Endodermal cell (in vitro differentiated cells): ENCODE results near the gene RPS6KC1. TPM values are rescaled to one million over a fixed set of nuclear protein-coding genes. Genes with fewer than 3 reads are reported as not detected.

Source experiments
- DNase-seq: peaks from one replicate; pipeline ENCODE4 v3.0.0-alpha.2; 2017
- H3K27ac ChIP-seq: 2 replicates; pipeline ENCODE4 v1.5.1; 2013; ENCODE audit warnings: mild to moderate bottlenecking, low read depth, low read length, moderate library complexity
- H3K27me3 ChIP-seq: 2 replicates; pipeline ENCODE4 v1.6.1; 2013; ENCODE audit warnings: mild to moderate bottlenecking, low read length, moderate library complexity; ENCODE audit not compliant: insufficient read depth, control insufficient read depth, poor library complexity, severe bottlenecking
- H3K36me3 ChIP-seq: 2 replicates; pipeline ENCODE4 v1.7.0; 2013; ENCODE audit warnings: mild to moderate bottlenecking, low read length, moderate library complexity; ENCODE audit not compliant: control insufficient read depth, insufficient read depth
- H3K4me1 ChIP-seq: one replicate; pipeline ENCODE4 v1.7.0; 2013; ENCODE audit warnings: low read length; ENCODE audit not compliant: control insufficient read depth, insufficient read depth
- H3K4me3 ChIP-seq: 2 replicates; pipeline ENCODE4 v1.5.1; 2013; ENCODE audit warnings: mild to moderate bottlenecking, low read length, moderate library complexity
- H3K9ac ChIP-seq: 2 replicates; pipeline ENCODE4 v1.6.1; 2013; ENCODE audit warnings: mild to moderate bottlenecking, low read length, moderate library complexity; ENCODE audit not compliant: poor library complexity, severe bottlenecking; ENCODE audit errors: extremely low read depth
- H3K9me3 ChIP-seq: 2 replicates; pipeline ENCODE4 v1.6.1; 2013; ENCODE audit warnings: mild to moderate bottlenecking, low read length, moderate library complexity; ENCODE audit not compliant: control insufficient read depth
- H3K27ac Mint-ChIP-seq: 2 replicates; pipeline ENCODE4 v1.8.0; 2020; ENCODE audit warnings: mixed read lengths
- H3K27me3 Mint-ChIP-seq: 2 replicates; pipeline ENCODE4 v1.8.0; 2021; ENCODE audit warnings: mild to moderate bottlenecking, mixed read lengths; ENCODE audit not compliant: insufficient read depth
- H3K36me3 Mint-ChIP-seq: 2 replicates; pipeline ENCODE4 v1.8.0; 2020; ENCODE audit warnings: low read depth, mixed read lengths
- H3K4me1 Mint-ChIP-seq: 2 replicates; pipeline ENCODE4 v1.8.0; 2020; ENCODE audit warnings: mixed read lengths
- H3K4me3 Mint-ChIP-seq: 2 replicates; pipeline ENCODE4 v1.8.0; 2020; ENCODE audit warnings: mild to moderate bottlenecking, moderate library complexity, mixed read lengths
- H3K9me3 Mint-ChIP-seq: 2 replicates; pipeline ENCODE4 v1.8.0; 2020; ENCODE audit warnings: mild to moderate bottlenecking, mixed read lengths
- WGBS, 2 experiments: methylation state at CpG; one replicate each; pipeline versions ENCODE4 v1.1.5 to v1.1.7; 2013; ENCODE audit warnings: missing lambda C conversion rate in 2 of 2, mixed read lengths in 1 of 2; ENCODE audit not compliant: insufficient coverage in 1 of 2, insufficient read length in 1 of 2; 5-methylcytosine and 5-hydroxymethylcytosine counted together
- total RNA-seq, 2 donors: library from RNA; stranded (reverse); fragmentation: NEBNext Ultra II Directional in 1 of 2; extraction: Animal tissue kit (Norgen Biotek cat#: 25700) in 1 of 2; gene quantifications; 2 replicates in 1 of 2; 3 replicates in 1 of 2; pipeline ENCODE4 v1.2.1, GENCODE V29; 2021
- TF ChIP-seq, protein P1 (sequence below): fragments of 200-600 bp; sonication (generic); conservative IDR thresholded peaks from 2 replicates; pipeline ENCODE4 v1.5.0; 2021; ENCODE audit warnings: antibody characterized with exemption, mild to moderate bottlenecking

RPS6KC1 gene
- total RNA-seq, 2 donors from 2014 or later, result 31.4 to 36.3 TPM

DNA sequence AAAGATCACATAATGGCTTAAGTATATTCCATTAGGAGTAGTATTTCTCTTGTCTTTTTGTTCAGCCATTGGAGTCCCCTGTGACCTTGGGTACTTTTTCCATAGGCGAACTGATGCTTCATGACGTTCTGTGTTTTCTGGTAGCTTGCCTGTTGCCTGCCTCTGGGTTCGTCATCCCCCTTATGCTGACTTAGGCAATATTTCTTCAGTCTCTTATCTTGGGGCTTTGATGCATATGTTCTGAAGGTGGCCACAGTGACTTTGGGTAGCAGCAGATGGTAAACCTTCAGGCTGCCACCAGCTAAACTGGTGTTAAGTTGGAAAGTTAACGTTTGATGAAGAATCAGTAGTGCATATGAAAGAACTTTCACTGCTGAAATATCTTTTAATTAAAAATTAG, 170.2 kb downstream of the RPS6KC1 start:
- Histone ChIP-seq H3K4me3 (no peak overlapping the region), H3K9ac (no peak overlapping the region), H3K36me3 (peaks cover 7% of the 10 kb centered on the region), H3K4me1 (no peaks in the 10 kb centered on the region), H3K9me3 (no peaks in the 10 kb centered on the region), H3K27ac (no peak overlapping the region), H3K27me3 (no peaks in the 10 kb centered on the region)
- DNase-seq, result no peak
- 90 to 100% methylated on average over 3 to 4 of the region's 4 CpGs for WGBS, 2 experiments
- H3K27ac Mint-ChIP-seq, result no peak overlapping the region
- no peaks in the 10 kb centered on the region for H3K4me1 Mint-ChIP-seq
- peaks cover 9% of the 10 kb centered on the region for H3K36me3 Mint-ChIP-seq
- peaks cover 14% of the 10 kb centered on the region for H3K9me3 Mint-ChIP-seq
- H3K27me3 Mint-ChIP-seq, result no peaks in the 10 kb centered on the region
- TF ChIP-seq, protein P1, sequence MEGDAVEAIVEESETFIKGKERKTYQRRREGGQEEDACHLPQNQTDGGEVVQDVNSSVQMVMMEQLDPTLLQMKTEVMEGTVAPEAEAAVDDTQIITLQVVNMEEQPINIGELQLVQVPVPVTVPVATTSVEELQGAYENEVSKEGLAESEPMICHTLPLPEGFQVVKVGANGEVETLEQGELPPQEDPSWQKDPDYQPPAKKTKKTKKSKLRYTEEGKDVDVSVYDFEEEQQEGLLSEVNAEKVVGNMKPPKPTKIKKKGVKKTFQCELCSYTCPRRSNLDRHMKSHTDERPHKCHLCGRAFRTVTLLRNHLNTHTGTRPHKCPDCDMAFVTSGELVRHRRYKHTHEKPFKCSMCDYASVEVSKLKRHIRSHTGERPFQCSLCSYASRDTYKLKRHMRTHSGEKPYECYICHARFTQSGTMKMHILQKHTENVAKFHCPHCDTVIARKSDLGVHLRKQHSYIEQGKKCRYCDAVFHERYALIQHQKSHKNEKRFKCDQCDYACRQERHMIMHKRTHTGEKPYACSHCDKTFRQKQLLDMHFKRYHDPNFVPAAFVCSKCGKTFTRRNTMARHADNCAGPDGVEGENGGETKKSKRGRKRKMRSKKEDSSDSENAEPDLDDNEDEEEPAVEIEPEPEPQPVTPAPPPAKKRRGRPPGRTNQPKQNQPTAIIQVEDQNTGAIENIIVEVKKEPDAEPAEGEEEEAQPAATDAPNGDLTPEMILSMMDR, result no peak
- no peak overlapping the region for H3K4me3 Mint-ChIP-seq

GRCh38 chr1:213227458-213227857, 176.4 kb downstream of the RPS6KC1 start:
- Mint-ChIP-seq H3K27ac (no peak overlapping the region), H3K4me3 (no peak overlapping the region)

GRCh38 chr1:213231795-213232231, 180.8 kb downstream of the RPS6KC1 start:
- Mint-ChIP-seq H3K9me3 (no peaks in the 10 kb centered on the region), H3K27ac (no peak overlapping the region), H3K4me1 (peaks cover 26% of the 10 kb centered on the region), H3K36me3 (peaks cover 10% of the 10 kb centered on the region), H3K4me3 (no peak overlapping the region), H3K27me3 (no peaks in the 10 kb centered on the region)
- Histone ChIP-seq H3K9me3 (no peaks in the 10 kb centered on the region), H3K27ac (no peak overlapping the region), H3K4me1 (peaks cover 11% of the 10 kb centered on the region), H3K9ac (no peak overlapping the region), H3K36me3 (peaks cover 26% of the 10 kb centered on the region), H3K27me3 (no peaks in the 10 kb centered on the region), H3K4me3 (no peak overlapping the region)
- 13 to 23% methylated on average over 4 of the region's 4 CpGs for WGBS, 2 experiments
- TF ChIP-seq, protein P1, result no peak
- peak; percentile 82 for DNase-seq

More at GRCh38 chr1:213227458-213227857, 176.4 kb downstream of the RPS6KC1 start:
- peaks cover 8% of the 10 kb centered on the region for H3K36me3 Mint-ChIP-seq
- no peaks in the 10 kb centered on the region for H3K9me3 Mint-ChIP-seq
- WGBS, 2 experiments, result 86 to 94% methylated on average over 2 of the region's 2 CpGs
- Histone ChIP-seq H3K9me3 (no peaks in the 10 kb centered on the region), H3K9ac (no peak overlapping the region), H3K4me3 (no peak overlapping the region), H3K27me3 (no peaks in the 10 kb centered on the region), H3K4me1 (peaks cover 11% of the 10 kb centered on the region), H3K27ac (no peak overlapping the region), H3K36me3 (peaks cover 6% of the 10 kb centered on the region)
- peaks cover 26% of the 10 kb centered on the region for H3K4me1 Mint-ChIP-seq
- H3K27me3 Mint-ChIP-seq, result no peaks in the 10 kb centered on the region
- DNase-seq, result no peak
- TF ChIP-seq, protein P1, result no peak
